Parathyroid adenoma (tissue), 2 donors: ENCODE measurements around the gene DDX11.
"Not testable (repeated sequence)": the region's sequence is repeated elsewhere in the genome, so short reads cannot be mapped to it uniquely, and the experiment has no call there.

Experiments used
- H2AFZ ChIP-seq: fragments of 300-600 bp; sonication (generic); one replicate; pipeline ENCODE4 v1.7.0; 2017; ENCODE audit warnings: antibody characterized with exemption, mild to moderate bottlenecking
- H3K27ac ChIP-seq: fragments of 300-600 bp; sonication (generic); one replicate; pipeline ENCODE4 v1.7.0; 2017
- H3K27me3 ChIP-seq: fragments of 300-600 bp; sonication (generic); one replicate; pipeline ENCODE4 v1.7.0; 2017; ENCODE audit warnings: low read length; ENCODE audit not compliant: control insufficient read depth, insufficient read depth
- H3K36me3 ChIP-seq: fragments of 300-600 bp; sonication (generic); one replicate; pipeline ENCODE4 v1.7.0; 2017; ENCODE audit warnings: low read length; ENCODE audit not compliant: control insufficient read depth, insufficient read depth
- H3K4me1 ChIP-seq: fragments of 300-600 bp; sonication (generic); one replicate; pipeline ENCODE4 v1.7.0; 2017; ENCODE audit warnings: control low read depth
- H3K4me2 ChIP-seq: fragments of 300-600 bp; sonication (generic); one replicate; pipeline ENCODE4 v1.7.0; 2017; ENCODE audit warnings: low read length
- H3K4me3 ChIP-seq: fragments of 300-600 bp; sonication (generic); one replicate; pipeline ENCODE4 v1.7.0; 2017; ENCODE audit warnings: low read depth, low read length
- H3K79me2 ChIP-seq: fragments of 300-600 bp; sonication (generic); one replicate; pipeline ENCODE4 v1.7.0; 2017; ENCODE audit warnings: control low read depth
- H3K9ac ChIP-seq: fragments of 300-600 bp; sonication (generic); one replicate; pipeline ENCODE4 v1.7.0; 2017; ENCODE audit warnings: mild to moderate bottlenecking
- H3K9me3 ChIP-seq: fragments of 300-600 bp; sonication (generic); one replicate; pipeline ENCODE4 v1.7.0; 2017; ENCODE audit warnings: low read length; ENCODE audit not compliant: control insufficient read depth
- TF ChIP-seq, protein P1 (sequence below): fragments of 300-600 bp; sonication (generic); IDR thresholded peaks from one replicate; pipeline ENCODE4 v1.7.0; 2017; ENCODE audit warnings: antibody characterized with exemption, mild to moderate bottlenecking
- donor health status: primary hyperparathyroidism.

DDX11 gene

GRCh38 chr12:31089072-31089471 lies 15.4 kb downstream of the DDX11 start:
- Histone ChIP-seq H3K4me3 (no peak overlapping the region), H2AFZ (no peak overlapping the region), H3K79me2 (no peaks in the 10 kb centered on the region), H3K9ac (no peak overlapping the region), H3K4me2 (no peak overlapping the region), H3K36me3 (no peaks in the 10 kb centered on the region), H3K27me3 (no peaks in the 10 kb centered on the region), H3K4me1 (no peaks in the 10 kb centered on the region), H3K27ac (no peak overlapping the region), H3K9me3 (no peaks in the 10 kb centered on the region)
- TF ChIP-seq, protein P1, sequence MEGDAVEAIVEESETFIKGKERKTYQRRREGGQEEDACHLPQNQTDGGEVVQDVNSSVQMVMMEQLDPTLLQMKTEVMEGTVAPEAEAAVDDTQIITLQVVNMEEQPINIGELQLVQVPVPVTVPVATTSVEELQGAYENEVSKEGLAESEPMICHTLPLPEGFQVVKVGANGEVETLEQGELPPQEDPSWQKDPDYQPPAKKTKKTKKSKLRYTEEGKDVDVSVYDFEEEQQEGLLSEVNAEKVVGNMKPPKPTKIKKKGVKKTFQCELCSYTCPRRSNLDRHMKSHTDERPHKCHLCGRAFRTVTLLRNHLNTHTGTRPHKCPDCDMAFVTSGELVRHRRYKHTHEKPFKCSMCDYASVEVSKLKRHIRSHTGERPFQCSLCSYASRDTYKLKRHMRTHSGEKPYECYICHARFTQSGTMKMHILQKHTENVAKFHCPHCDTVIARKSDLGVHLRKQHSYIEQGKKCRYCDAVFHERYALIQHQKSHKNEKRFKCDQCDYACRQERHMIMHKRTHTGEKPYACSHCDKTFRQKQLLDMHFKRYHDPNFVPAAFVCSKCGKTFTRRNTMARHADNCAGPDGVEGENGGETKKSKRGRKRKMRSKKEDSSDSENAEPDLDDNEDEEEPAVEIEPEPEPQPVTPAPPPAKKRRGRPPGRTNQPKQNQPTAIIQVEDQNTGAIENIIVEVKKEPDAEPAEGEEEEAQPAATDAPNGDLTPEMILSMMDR: no peak

- not testable (repeated sequence) for H3K27me3 ChIP-seq, H3K9ac ChIP-seq, H3K36me3 ChIP-seq, H3K79me2 ChIP-seq, H3K4me2 ChIP-seq, H3K9me3 ChIP-seq, H3K4me3 ChIP-seq, H3K27ac ChIP-seq, H3K4me1 ChIP-seq, H2AFZ ChIP-seq
Measured at GRCh38 chr12:31091629-31092028, 18.0 kb downstream of the DDX11 start.

DNA sequence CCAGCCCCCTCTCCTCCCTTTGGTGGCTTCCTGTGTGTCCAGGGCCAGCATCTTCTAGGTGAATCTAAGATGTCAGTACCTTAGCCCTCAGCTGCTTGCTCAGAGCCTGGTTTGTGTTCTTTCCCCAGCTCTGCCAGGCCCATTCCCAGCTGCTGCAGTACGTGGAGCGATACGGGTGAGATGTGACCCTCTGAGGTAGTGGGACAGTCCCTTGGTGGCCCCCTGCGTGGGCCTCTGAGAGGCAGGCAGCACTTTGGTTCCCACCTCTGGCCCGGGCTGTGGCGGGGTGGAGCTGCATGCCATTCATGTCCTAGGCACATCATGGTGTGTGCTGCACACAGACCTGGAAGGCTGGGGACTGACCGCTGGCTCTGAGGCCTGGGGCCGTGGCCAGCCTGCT lies 19.1 kb downstream of the DDX11 start:
- H3K27ac ChIP-seq, H2AFZ ChIP-seq, H3K27me3 ChIP-seq, H3K9ac ChIP-seq, H3K79me2 ChIP-seq, H3K4me2 ChIP-seq, H3K36me3 ChIP-seq, H3K9me3 ChIP-seq, H3K4me3 ChIP-seq, H3K4me1 ChIP-seq: not testable (repeated sequence)

GRCh38 chr12:31095080-31095860 lies 21.6 kb downstream of the DDX11 start:
- H2AFZ ChIP-seq, H3K27ac ChIP-seq, H3K9me3 ChIP-seq, H3K27me3 ChIP-seq, H3K36me3 ChIP-seq, H3K9ac ChIP-seq, H3K4me2 ChIP-seq, H3K4me1 ChIP-seq, H3K4me3 ChIP-seq, H3K79me2 ChIP-seq: not testable (repeated sequence)

DNA sequence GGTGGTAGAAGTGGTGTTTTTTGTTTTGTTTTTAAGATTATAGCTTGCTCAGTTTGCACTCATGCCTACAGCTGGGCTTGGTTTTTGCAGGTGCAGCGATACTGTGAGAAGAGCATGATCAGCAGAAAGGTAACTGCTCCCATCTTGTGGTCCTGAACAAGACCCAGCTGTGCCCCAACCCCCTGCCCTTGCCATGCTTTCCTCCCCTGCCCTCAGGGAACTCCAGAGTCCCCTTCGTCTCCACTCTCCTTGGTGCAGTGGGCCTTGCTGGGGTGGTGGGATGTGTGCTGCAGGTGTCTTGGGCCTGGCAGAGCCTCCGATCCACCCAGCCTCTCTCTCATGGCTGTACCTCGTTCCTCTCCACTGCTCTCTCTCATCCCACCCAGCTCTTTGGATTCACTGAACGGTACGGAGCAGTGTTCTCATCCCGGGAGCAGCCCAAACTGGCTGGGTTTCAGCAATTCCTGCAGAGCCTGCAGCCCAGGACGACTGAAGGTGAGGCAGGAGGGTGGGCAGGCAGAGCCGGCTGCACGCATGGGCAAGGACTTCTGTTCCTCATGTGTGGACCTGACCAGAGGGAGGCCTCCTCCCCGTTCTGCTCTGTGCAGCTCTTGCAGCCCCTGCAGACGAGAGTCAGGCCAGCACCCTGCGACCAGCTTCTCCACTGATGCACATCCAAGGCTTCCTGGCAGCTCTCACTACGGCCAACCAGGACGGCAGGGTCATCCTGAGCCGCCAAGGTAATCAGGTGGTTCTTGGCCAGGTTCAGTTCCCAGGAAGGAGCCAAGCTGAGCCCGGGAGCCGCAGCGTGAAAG lies 22.8 kb downstream of the DDX11 start:
- H3K4me2 ChIP-seq, H3K27ac ChIP-seq, H3K27me3 ChIP-seq, H3K9me3 ChIP-seq, H2AFZ ChIP-seq, H3K9ac ChIP-seq, H3K79me2 ChIP-seq, H3K4me3 ChIP-seq, H3K4me1 ChIP-seq, H3K36me3 ChIP-seq: not testable (repeated sequence)

DNA sequence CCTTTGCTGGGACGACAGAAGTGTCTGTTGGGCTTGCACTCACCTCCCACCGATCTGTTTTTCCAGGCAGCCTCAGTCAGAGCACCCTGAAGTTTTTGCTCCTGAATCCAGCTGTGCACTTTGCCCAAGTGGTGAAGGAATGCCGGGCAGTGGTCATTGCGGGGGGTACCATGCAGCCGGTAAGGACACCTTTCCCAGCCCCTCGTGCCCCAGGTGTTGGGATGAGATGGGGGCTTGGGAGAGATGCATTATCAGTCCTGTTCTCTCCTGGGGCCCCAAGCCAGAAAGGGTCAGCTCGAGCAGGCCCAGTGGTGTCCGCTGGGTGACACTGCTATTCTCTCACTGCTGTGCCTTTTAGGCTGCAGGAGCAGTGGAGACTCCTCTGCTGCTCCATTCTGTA lies 24.2 kb downstream of the DDX11 start:
- not testable (repeated sequence) for H3K4me2 ChIP-seq, H3K4me1 ChIP-seq, H3K36me3 ChIP-seq, H3K9me3 ChIP-seq, H2AFZ ChIP-seq, H3K27me3 ChIP-seq, H3K9ac ChIP-seq, H3K79me2 ChIP-seq, H3K4me3 ChIP-seq, H3K27ac ChIP-seq

DNA sequence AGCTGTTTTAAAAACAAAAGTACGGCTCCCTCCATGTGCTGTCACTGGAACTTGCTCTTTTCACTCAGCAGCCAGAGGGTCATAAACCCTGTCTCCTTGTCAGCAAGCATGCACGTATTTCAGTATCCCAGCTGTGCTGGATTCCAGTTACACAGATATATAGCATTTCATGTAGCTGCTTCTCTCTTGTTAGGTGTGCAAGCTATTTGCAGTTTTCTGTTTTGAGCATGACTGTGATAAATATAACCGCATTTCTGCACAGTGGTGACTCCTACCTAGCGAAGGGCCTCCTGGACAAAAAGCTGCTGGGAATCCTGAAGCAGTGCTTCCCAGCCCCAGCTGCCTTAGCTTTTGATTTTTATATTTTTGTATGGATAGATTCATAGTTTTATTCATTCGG lies 24.7 kb downstream of the DDX11 start:
- H3K4me1 ChIP-seq, H3K36me3 ChIP-seq, H3K27ac ChIP-seq, H3K27me3 ChIP-seq, H2AFZ ChIP-seq, H3K9me3 ChIP-seq, H3K9ac ChIP-seq, H3K79me2 ChIP-seq, H3K4me2 ChIP-seq, H3K4me3 ChIP-seq: not testable (repeated sequence)

DNA sequence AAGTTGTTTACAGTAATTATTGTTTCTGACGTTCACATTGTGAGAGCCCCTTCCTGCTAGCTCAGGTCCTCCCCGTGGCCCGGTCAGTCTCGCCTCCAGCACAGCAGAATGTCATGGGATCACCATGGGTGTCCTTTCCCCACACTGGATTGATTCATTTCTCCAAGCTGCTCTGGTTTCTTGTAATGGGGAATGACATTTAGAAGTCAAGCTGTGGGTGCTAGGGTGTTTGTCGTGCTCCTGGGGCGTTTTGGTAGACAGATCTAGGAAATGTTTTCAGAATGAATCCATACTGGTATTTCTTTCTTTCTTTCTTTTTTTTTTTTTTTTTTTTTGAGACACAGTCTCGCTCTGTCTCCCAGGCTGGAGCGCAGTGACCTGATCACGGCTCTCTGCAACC lies 25.1 kb downstream of the DDX11 start:
- H3K9ac ChIP-seq, H3K4me3 ChIP-seq, H3K4me1 ChIP-seq, H3K4me2 ChIP-seq, H3K9me3 ChIP-seq, H2AFZ ChIP-seq, H3K27me3 ChIP-seq, H3K27ac ChIP-seq, H3K36me3 ChIP-seq, H3K79me2 ChIP-seq: not testable (repeated sequence)

DNA sequence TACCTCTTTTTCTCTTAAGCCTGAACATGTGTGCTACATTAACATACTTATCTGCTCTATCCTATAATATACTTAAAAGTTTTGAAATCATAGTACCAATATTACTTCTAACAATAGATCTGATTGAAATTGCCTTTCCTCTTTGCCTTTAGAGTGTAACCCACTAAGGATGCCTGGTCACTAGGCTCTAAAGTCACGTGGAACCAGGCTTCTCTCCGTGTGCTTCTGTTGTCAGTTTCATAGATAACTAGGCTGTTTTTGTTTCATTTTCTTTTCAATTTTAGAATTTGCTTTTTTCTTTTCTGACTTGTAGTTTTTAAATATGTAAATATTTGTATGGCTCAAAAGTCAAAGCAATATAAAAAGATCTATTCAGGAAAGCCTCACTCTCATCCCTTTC lies 25.8 kb downstream of the DDX11 start:
- H3K4me1 ChIP-seq, H2AFZ ChIP-seq, H3K27me3 ChIP-seq, H3K27ac ChIP-seq, H3K36me3 ChIP-seq, H3K79me2 ChIP-seq, H3K4me2 ChIP-seq, H3K9ac ChIP-seq, H3K4me3 ChIP-seq, H3K9me3 ChIP-seq: not testable (repeated sequence)

DNA sequence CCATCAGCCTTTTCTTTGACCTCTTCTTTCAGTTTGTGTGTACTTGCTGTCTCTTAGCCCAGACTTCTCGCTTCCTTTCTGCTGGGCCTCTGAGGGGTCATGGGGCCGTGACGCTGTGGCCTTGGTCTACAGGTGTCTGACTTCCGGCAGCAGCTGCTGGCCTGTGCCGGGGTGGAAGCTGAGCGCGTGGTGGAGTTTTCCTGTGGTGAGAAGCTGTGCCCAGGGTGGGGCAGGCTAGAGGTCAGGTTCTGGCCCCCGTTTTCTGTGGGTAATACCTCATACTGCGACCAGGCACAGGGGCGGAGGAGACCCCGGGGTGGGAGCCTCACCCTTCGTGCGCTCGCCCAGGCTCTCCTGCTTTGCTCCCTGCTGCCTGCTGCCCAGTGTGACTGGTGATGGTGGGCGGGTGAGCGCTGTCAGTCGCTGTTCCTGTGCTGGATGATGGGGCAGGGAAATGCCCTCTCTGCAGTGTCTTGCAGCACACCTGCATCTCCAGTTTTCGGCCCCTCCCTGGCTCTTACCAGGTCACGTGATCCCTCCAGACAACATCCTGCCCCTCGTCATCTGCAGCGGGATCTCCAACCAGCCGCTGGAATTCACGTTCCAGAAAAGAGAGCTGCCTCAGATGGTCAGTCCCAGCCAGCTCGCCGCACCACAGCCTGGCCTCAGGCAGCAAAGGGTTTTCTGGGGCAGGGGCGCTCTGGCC lies 27.0 kb downstream of the DDX11 start:
- not testable (repeated sequence) for H3K4me2 ChIP-seq, H3K9me3 ChIP-seq, H3K27me3 ChIP-seq, H3K27ac ChIP-seq, H3K4me1 ChIP-seq, H3K36me3 ChIP-seq, H3K79me2 ChIP-seq, H3K4me3 ChIP-seq, H3K9ac ChIP-seq, H2AFZ ChIP-seq
